Tibial nerve (tissue), 4 donors: Measurements from ENCODE around the gene RASSF5. TPM values are rescaled to one million over a fixed set of nuclear protein-coding genes. Genes with fewer than 3 reads are reported as not detected.

Source experiments
- DNase-seq, 2 donors: peaks; one replicate each; pipeline ENCODE4 v3.0.0-alpha.2; 2019; ENCODE audit warnings: low spot score in 2 of 2
- H3K27ac ChIP-seq, 4 donors: fragments of 200-600 bp; sonication (generic) in 3 of 4; one replicate each; pipeline ENCODE4 v1.5.1; 2017 to 2019; ENCODE audit warnings: mild to moderate bottlenecking in 1 of 4
- H3K27me3 ChIP-seq, 2 donors: fragments of 200-600 bp; sonication (generic) in 1 of 2; one replicate each; pipeline versions ENCODE4 v1.5.1 to v1.6.0; 2017 to 2019
- H3K36me3 ChIP-seq, 3 donors: fragments of 200-600 bp; sonication (generic); one replicate each; pipeline ENCODE4 v1.5.1; 2018 to 2019
- H3K4me1 ChIP-seq, 4 donors: fragments of 200-600 bp; sonication (generic) in 3 of 4; one replicate each; pipeline ENCODE4 v1.5.1; 2017 to 2019
- H3K4me3 ChIP-seq, 4 donors: fragments of 200-600 bp; sonication (generic) in 3 of 4; one replicate each; pipeline ENCODE4 v1.5.1; 2017 to 2019; ENCODE audit warnings: mild to moderate bottlenecking in 1 of 4, moderate library complexity in 1 of 4
- H3K9me3 ChIP-seq, 4 donors: fragments of 200-600 bp; sonication (generic) in 3 of 4; one replicate each; pipeline ENCODE4 v1.5.1; 2017 to 2019
- EP300 ChIP-seq, 2 donors: sonication (generic); formaldehyde crosslinking; IDR thresholded peaks; one replicate each; pipeline ENCODE4 v1.6.1; 2017; ENCODE audit warnings: antibody characterized with exemption in 2 of 2, mild to moderate bottlenecking in 1 of 2
- POLR2A ChIP-seq, 2 donors: fragments of 450-650 bp; IDR thresholded peaks; one replicate each; pipeline ENCODE4 v1.6.1; 2017; ENCODE audit warnings: antibody characterized with exemption in 2 of 2, mild to moderate bottlenecking in 2 of 2, moderate library complexity in 2 of 2
- WGBS, 2 donors: methylation state at CpG; one replicate each; pipeline ENCODE4 v1.1.5; 2018; 5-methylcytosine and 5-hydroxymethylcytosine counted together
- total RNA-seq, 4 donors: library from RNA; depleted of rRNA; stranded (reverse); fragments of >200 nt; gene quantifications; one replicate each; pipeline ENCODE4 v1.1.0, GENCODE V29; 2016
- TF ChIP-seq, protein P1 (sequence below), 5 experiments: fragments of 200-600 bp in 3 of 5; fragments of 450-650 bp in 2 of 5; sonication (generic) in 3 of 5; IDR thresholded peaks; one replicate each; pipeline ENCODE4 v1.5.1; 2016 to 2019; ENCODE audit warnings: antibody characterized with exemption in 5 of 5, mild to moderate bottlenecking in 3 of 5, moderate library complexity in 2 of 5

The RASSF5 gene
- total RNA-seq, 4 donors from 2014 or later = 24.0 to 32.9 (median 30.2) TPM

- Histone ChIP-seq H3K9me3 (no peaks in the 10 kb centered on the region), H3K36me3 (no peaks in the 10 kb centered on the region), H3K4me1 (peaks cover 0 to 17% (median 14%) of the 10 kb centered on the region in 4 donors), H3K27ac (no peak overlapping the region), H3K27me3 (no peaks in the 10 kb centered on the region), H3K4me3 (no peak overlapping the region)
- WGBS, 2 donors = 78 to 91% methylated on average over 9 of the region's 9 CpGs
- DNase-seq = no peak
- TF ChIP-seq, protein P1, sequence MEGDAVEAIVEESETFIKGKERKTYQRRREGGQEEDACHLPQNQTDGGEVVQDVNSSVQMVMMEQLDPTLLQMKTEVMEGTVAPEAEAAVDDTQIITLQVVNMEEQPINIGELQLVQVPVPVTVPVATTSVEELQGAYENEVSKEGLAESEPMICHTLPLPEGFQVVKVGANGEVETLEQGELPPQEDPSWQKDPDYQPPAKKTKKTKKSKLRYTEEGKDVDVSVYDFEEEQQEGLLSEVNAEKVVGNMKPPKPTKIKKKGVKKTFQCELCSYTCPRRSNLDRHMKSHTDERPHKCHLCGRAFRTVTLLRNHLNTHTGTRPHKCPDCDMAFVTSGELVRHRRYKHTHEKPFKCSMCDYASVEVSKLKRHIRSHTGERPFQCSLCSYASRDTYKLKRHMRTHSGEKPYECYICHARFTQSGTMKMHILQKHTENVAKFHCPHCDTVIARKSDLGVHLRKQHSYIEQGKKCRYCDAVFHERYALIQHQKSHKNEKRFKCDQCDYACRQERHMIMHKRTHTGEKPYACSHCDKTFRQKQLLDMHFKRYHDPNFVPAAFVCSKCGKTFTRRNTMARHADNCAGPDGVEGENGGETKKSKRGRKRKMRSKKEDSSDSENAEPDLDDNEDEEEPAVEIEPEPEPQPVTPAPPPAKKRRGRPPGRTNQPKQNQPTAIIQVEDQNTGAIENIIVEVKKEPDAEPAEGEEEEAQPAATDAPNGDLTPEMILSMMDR (IDR thresholded peaks at IDR 0.05) = no peak
- TF ChIP-seq EP300 (IDR thresholded peaks at IDR 0.05) = no peak
- TF ChIP-seq POLR2A (IDR thresholded peaks at IDR 0.05) = no peak
Observed at GRCh38 chr1:206551296-206551985, 44.1 kb downstream of the RASSF5 start.

- no peaks in the 10 kb centered on the region for H3K27me3 ChIP-seq
- TF ChIP-seq, protein P1 (IDR thresholded peaks at IDR 0.05) = no peak
- TF ChIP-seq POLR2A (IDR thresholded peaks at IDR 0.05) = no peak
- TF ChIP-seq EP300 (IDR thresholded peaks at IDR 0.05) = no peak
- H3K27ac ChIP-seq = no peak overlapping the region
- 87 to 98% methylated on average over 3 of the region's 3 CpGs for WGBS, 2 donors
- H3K4me1 ChIP-seq = peaks cover 0 to 23% (median 19%) of the 10 kb centered on the region in 4 donors
- no peaks in the 10 kb centered on the region for H3K9me3 ChIP-seq
- H3K36me3 ChIP-seq = no peaks in the 10 kb centered on the region
- no peak overlapping the region for H3K4me3 ChIP-seq
- no peak for DNase-seq
Observed at GRCh38 chr1:206551986-206552326, 44.6 kb downstream of the RASSF5 start.

DNA sequence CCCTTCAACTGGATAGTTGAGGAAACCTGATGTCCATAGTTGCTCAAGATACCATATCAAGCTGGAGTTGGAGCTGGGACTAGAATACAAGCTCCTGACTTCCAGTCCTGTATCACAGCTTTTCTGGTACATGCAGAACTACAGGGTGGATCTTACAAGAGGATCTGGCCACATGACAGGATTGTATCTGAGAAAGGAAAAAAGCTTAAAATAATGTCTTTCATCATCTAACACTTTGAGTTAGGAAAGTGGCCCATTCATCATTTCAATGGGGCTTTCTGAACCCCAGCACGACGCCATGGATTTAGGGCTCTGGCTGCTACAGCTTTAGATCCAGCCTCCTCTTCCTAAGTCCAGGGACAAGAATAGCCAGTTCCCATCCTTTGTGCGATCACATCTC is 46.9 kb downstream of the RASSF5 start:
- no peak overlapping the region for H3K4me3 ChIP-seq
- peaks cover 0 to 38% (median 23%) of the 10 kb centered on the region in 4 donors for H3K4me1 ChIP-seq
- no peaks in the 10 kb centered on the region for H3K9me3 ChIP-seq
- H3K27ac ChIP-seq = no peak overlapping the region
- no peak for DNase-seq
- H3K27me3 ChIP-seq = peaks cover 0 to 5% of the 10 kb centered on the region in 2 donors
- TF ChIP-seq, protein P1 (IDR thresholded peaks at IDR 0.05) = no peak
- no peak for TF ChIP-seq EP300 (IDR thresholded peaks at IDR 0.05)
- no peak for TF ChIP-seq POLR2A (IDR thresholded peaks at IDR 0.05)
- no peaks in the 10 kb centered on the region for H3K36me3 ChIP-seq
- 84 to 86% methylated on average over 3 of the region's 3 CpGs for WGBS, 2 donors

DNA sequence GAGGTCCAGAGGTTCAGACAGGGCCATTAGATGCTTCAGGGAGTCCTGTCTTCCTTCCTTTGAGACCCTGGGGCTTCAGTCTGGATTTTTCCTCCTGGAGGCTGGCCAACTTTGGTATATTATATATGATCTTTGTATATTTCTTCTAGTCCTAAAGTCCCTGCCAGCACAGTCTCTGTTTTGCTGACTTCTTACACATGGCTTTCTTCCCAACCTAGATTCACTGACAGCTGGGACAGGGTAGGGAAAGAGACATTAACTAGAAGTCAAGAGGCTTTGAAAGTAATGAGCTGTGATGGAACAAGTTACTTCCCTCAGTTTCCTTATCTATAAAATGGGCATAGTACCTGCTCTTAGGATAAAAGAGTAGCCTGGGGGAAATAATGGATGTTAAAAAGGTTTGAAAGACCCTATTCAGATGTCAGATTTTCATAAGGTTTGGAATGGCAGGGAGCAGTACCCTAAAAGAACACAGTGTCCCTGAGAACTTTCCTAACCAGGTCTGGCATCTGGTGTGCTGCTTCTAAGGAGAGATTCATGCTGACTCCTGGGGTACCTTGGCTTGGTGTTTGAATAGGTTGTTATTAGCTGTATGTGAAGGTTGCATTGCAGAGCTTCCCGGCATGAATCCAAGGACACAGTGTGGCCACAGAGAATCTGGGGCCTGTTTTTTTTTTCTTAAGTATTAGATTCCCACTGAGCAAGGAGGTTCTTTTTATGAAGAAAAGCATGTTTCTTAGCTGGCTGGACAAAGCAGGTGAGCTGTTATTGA is 47.6 kb downstream of the RASSF5 start:
- WGBS, 2 donors = 78 to 91% methylated on average over 1 of the region's 1 CpG
- H3K4me3 ChIP-seq = no peak overlapping the region
- H3K27me3 ChIP-seq = peaks cover 0 to 5% of the 10 kb centered on the region in 2 donors

More for the DNA sequence above, 47.6 kb downstream of the RASSF5 start:
- Histone ChIP-seq H3K4me1 (peaks cover 0 to 44% (median 26%) of the 10 kb centered on the region in 4 donors), H3K9me3 (no peaks in the 10 kb centered on the region), H3K27ac (peak overlapping the region in 1 of 4 donors; percentile 41), H3K36me3 (no peaks in the 10 kb centered on the region)
- no peak for TF ChIP-seq EP300 (IDR thresholded peaks at IDR 0.05)
- TF ChIP-seq, protein P1 (IDR thresholded peaks at IDR 0.05) = no peak
- no peak for TF ChIP-seq POLR2A (IDR thresholded peaks at IDR 0.05)
- no peak for DNase-seq
